Progenitor cell of endocrine pancreas (in vitro differentiated cells): ENCODE results near the gene ARHGEF16. TPM values are rescaled to one million over a fixed set of nuclear protein-coding genes. Genes with fewer than 3 reads are reported as not detected.

Experiments used
- DNase-seq: peaks from one replicate; pipeline ENCODE4 v3.0.0; 2021; ENCODE audit warnings: low spot score; ENCODE audit not compliant: unreplicated experiment
- H3K27ac Mint-ChIP-seq: 2 replicates; pipeline ENCODE4 v1.8.0; 2021; ENCODE audit warnings: mild to moderate bottlenecking, moderate library complexity, mixed read lengths
- H3K27me3 Mint-ChIP-seq: 2 replicates; pipeline ENCODE4 v1.8.0; 2021; ENCODE audit warnings: mixed read lengths
- H3K36me3 Mint-ChIP-seq: 2 replicates; pipeline ENCODE4 v1.8.0; 2022; ENCODE audit warnings: mixed read lengths; ENCODE audit not compliant: insufficient read depth
- H3K4me1 Mint-ChIP-seq: 2 replicates; pipeline ENCODE4 v1.8.0; 2021; ENCODE audit warnings: low read depth, mixed read lengths
- H3K4me3 Mint-ChIP-seq: 2 replicates; pipeline ENCODE4 v1.8.0; 2021; ENCODE audit warnings: low read depth, mild to moderate bottlenecking, moderate library complexity, mixed read lengths
- H3K9me3 Mint-ChIP-seq: 2 replicates; pipeline ENCODE4 v1.8.0; 2021; ENCODE audit warnings: low read depth, mixed read lengths
- total RNA-seq: library from RNA; stranded (reverse); gene quantifications from 2 replicates; pipeline ENCODE4 v1.2.1, GENCODE V29; 2021
- TF ChIP-seq, protein P1 (sequence below): fragments of 200-600 bp; sonication (generic); IDR thresholded peaks from one replicate; pipeline ENCODE4 v1.5.0; 2021; ENCODE audit warnings: antibody characterized with exemption, mild to moderate bottlenecking; ENCODE audit not compliant: unreplicated experiment

ARHGEF16 gene
- total RNA-seq, 1 donor from 2014 or later: 63.6 TPM

DNA sequence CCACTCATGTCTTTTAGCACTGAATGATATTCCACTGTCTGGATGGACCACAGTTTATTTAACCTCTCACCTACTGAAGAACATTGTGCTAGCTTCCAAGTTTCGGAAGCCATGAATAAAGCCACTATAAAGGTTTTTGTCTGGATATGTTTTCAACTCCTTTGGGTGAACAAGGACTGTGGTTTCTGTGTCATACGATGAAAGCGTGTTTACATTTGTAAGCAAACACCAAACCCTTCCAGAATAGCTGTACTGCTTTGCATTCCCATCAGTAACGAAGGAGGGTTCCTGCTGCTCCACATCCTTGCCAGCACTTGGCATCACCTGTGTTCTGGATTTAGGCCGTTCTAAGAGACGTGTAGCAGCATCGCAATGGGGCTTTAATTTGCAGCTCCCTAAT lies 10.7 kb upstream of the ARHGEF16 start:
- no peak overlapping the region for H3K27ac Mint-ChIP-seq
- peaks cover 19% of the 10 kb centered on the region for H3K4me1 Mint-ChIP-seq
- no peak overlapping the region for H3K4me3 Mint-ChIP-seq
- H3K27me3 Mint-ChIP-seq: no peaks in the 10 kb centered on the region
- TF ChIP-seq, protein P1, sequence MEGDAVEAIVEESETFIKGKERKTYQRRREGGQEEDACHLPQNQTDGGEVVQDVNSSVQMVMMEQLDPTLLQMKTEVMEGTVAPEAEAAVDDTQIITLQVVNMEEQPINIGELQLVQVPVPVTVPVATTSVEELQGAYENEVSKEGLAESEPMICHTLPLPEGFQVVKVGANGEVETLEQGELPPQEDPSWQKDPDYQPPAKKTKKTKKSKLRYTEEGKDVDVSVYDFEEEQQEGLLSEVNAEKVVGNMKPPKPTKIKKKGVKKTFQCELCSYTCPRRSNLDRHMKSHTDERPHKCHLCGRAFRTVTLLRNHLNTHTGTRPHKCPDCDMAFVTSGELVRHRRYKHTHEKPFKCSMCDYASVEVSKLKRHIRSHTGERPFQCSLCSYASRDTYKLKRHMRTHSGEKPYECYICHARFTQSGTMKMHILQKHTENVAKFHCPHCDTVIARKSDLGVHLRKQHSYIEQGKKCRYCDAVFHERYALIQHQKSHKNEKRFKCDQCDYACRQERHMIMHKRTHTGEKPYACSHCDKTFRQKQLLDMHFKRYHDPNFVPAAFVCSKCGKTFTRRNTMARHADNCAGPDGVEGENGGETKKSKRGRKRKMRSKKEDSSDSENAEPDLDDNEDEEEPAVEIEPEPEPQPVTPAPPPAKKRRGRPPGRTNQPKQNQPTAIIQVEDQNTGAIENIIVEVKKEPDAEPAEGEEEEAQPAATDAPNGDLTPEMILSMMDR: no peak
- no peak for DNase-seq
- H3K36me3 Mint-ChIP-seq: no peaks in the 10 kb centered on the region
- peaks cover 3% of the 10 kb centered on the region for H3K9me3 Mint-ChIP-seq

DNA sequence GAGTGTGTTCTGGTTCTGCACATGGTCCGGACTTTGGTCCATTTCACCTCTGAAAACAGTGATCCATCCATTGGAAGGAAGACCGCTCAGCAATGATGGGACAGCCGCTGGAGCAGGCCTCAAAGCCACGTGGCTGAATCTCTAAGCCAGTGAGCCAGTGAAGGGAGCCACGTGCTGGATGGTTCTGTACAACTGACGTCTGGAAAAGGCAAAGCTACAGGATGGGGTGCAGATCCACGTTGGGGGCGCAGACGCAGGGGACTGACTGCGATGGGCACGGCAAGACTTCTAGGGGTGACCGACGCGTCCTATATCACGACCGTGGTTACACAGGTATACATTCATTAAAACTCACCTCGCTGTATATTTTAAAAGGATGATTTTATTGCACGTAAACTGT lies 10.2 kb upstream of the ARHGEF16 start:
- peaks cover 19% of the 10 kb centered on the region for H3K4me1 Mint-ChIP-seq
- DNase-seq: no peak
- H3K27me3 Mint-ChIP-seq: no peaks in the 10 kb centered on the region
- H3K36me3 Mint-ChIP-seq: no peaks in the 10 kb centered on the region
- no peak overlapping the region for H3K4me3 Mint-ChIP-seq
- TF ChIP-seq, protein P1: no peak
- no peak overlapping the region for H3K27ac Mint-ChIP-seq
- H3K9me3 Mint-ChIP-seq: peaks cover 3% of the 10 kb centered on the region

DNA sequence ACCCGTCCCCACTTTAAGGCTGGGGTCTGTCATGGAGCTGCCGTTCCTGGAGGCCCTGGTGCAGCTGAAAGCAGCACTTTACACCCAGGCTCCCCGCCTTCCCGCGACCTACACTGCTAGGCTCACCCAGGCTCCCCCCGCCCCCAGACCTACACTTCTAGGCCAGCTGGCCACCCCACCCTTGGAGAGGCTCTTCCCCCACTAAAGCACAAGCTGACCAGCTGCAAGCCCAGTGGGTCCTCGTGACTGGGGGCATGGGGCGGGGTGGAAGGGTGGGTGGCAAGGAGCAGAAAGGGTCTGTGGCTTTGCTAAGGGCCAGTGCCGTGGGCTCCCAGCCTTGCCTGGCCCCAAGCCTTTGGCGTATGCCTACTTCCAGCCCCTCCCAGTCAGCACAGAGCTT lies 9.7 kb upstream of the ARHGEF16 start:
- Mint-ChIP-seq H3K27ac (no peak overlapping the region), H3K4me1 (peaks cover 19% of the 10 kb centered on the region), H3K27me3 (peaks cover 4% of the 10 kb centered on the region), H3K4me3 (no peak overlapping the region), H3K36me3 (no peaks in the 10 kb centered on the region), H3K9me3 (peaks cover 3% of the 10 kb centered on the region)
- DNase-seq: no peak
- TF ChIP-seq, protein P1: no peak

DNA sequence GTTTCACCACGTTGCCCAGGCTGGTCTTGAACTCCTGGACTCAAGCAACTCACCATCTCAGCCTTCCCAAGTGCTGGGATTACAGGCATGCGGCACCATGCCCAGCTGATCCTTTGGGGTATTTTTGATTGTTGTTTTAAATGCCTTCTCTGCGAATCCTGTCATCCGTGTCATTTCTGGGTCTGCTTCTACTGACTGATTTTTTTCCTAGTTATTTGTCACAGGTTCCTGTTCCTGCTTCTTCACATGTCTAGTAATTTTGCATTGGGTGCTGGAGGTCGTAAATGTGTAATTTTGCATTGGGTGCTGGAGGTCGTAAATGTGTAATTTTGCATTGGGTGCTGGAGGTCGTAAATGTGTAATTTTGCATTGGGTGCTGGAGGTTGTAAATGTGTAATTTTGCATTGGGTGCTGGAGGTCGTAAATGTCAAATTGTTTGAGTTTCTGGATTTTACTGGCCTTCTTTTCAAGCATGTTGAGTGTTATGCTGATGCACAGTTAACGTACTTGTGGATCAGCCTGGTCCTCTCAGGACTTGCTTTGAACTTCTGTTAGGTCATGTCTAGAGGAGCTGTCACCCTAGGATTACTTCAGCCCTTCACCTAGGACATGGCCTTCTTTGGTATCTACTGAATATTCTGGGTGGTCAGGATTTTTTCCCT lies 4.1 kb upstream of the ARHGEF16 start:
- no peak overlapping the region for H3K4me3 Mint-ChIP-seq
- H3K27ac Mint-ChIP-seq: no peak overlapping the region

DNA sequence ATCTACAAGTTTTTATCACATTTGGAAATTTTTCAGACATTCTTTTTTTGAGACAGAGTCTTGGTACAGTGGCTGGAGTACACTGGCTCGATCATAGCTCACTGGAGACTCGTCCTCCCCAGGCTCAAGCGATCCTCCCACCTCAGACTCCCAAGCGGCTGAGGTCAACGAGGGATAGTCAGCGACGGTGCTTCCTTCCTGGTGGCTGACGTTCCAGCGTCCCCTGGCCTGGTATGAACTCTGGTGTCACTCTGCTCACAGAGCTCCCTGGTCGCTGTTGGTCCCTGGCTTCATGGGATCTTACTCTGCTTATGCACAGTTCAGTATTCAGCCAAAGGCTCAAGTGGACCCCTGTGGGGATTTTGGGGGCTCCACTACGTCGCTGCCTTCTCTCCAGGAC lies 3.5 kb upstream of the ARHGEF16 start:
- TF ChIP-seq, protein P1: no peak
- H3K4me3 Mint-ChIP-seq: no peak overlapping the region
- no peaks in the 10 kb centered on the region for H3K4me1 Mint-ChIP-seq
- peaks cover 3% of the 10 kb centered on the region for H3K9me3 Mint-ChIP-seq
- no peak for DNase-seq
- H3K36me3 Mint-ChIP-seq: no peaks in the 10 kb centered on the region
- H3K27me3 Mint-ChIP-seq: peaks cover 13% of the 10 kb centered on the region
- H3K27ac Mint-ChIP-seq: no peak overlapping the region

More for the DNA sequence above, 4.1 kb upstream of the ARHGEF16 start:
- H3K27me3 Mint-ChIP-seq: peaks cover 13% of the 10 kb centered on the region
- H3K4me1 Mint-ChIP-seq: no peaks in the 10 kb centered on the region
- no peaks in the 10 kb centered on the region for H3K36me3 Mint-ChIP-seq
- TF ChIP-seq, protein P1: no peak
- DNase-seq: no peak
- H3K9me3 Mint-ChIP-seq: peaks cover 3% of the 10 kb centered on the region
